Erythroblast (primary cell): ENCODE results near the gene PRUNE2.

Experiments used
- GATA1 ChIP-seq: IDR thresholded peaks from 2 replicates; pipeline ENCODE4 v1.6.1; 2011; ENCODE audit warnings: low read depth, mild to moderate bottlenecking, control low read depth, low read length, moderate library complexity
- POLR2A ChIP-seq: IDR thresholded peaks from 2 replicates; pipeline ENCODE4 v1.6.1; 2011; ENCODE audit warnings: mild to moderate bottlenecking, low read length

DNA sequence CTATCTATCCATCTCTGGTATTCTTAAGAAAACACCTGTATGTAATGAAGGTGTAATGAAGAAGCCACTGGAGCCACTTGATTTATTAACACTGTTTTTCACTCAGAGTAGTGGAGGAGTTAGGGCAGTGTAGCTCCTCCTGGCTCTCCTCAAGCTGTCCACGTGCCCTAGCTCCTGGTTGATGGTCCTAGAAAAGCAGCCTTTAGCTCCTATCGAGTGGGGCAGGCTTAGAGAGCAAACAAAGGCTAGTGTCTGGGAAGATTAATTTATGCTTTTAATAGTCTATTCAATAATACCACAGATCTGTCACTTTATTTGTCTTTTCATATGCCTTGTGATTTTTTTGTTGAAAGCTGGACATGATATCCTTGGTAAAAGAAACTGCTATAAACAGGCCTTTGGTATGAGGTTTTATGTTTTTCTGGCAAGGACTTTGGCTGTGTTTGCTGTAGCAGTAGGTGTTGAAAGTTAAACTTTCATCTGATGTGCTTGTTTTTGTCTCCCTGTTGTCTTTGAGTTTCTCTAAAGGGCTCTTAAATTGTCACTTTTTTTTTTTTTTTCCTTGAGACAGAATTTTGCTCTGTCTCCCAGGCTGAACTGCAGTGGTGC, 305.8 kb downstream of the PRUNE2 start:
- TF ChIP-seq POLR2A (no peak), GATA1 (no peak)
